Smooth muscle cell (in vitro differentiated cells): Measurements from ENCODE around the gene CX3CL1. TPM values are rescaled to one million over a fixed set of nuclear protein-coding genes. Genes with fewer than 3 reads are reported as not detected.

ENCODE experiments used
- DNase-seq: peaks from one replicate; lab custom pipeline; 2025; ENCODE audit not compliant: unreplicated experiment; lab: John Stamatoyannopoulos, UW
- H2AFZ ChIP-seq: fragments of 200-600 bp; sonication (generic); 2 replicates; pipeline ENCODE4 v1.6.0; 2016; ENCODE audit warnings: antibody characterized with exemption, low read depth, mild to moderate bottlenecking
- H3F3A ChIP-seq: fragments of 200-600 bp; sonication (generic); 2 replicates; pipeline ENCODE4 v1.6.0; 2017; ENCODE audit warnings: antibody characterized with exemption, low read depth
- H3K27ac ChIP-seq: fragments of 200-600 bp; sonication (generic); 2 replicates; pipeline ENCODE4 v1.5.1; 2016; ENCODE audit warnings: low read depth, mild to moderate bottlenecking
- H3K27me3 ChIP-seq: fragments of 200-600 bp; sonication (generic); 2 replicates; pipeline ENCODE4 v1.6.1; 2016; ENCODE audit warnings: low read depth, mild to moderate bottlenecking
- H3K36me3 ChIP-seq: fragments of 200-600 bp; sonication (generic); 2 replicates; pipeline ENCODE4 v1.5.1; 2016; ENCODE audit warnings: low read depth
- H3K4me1 ChIP-seq: fragments of 200-600 bp; sonication (generic); 2 replicates; pipeline ENCODE4 v1.5.1; 2016; ENCODE audit warnings: low read depth
- H3K4me2 ChIP-seq: fragments of 200-600 bp; sonication (generic); 2 replicates; pipeline ENCODE4 v1.6.0; 2016; ENCODE audit warnings: mild to moderate bottlenecking
- H3K4me3 ChIP-seq: fragments of 200-600 bp; sonication (generic); 2 replicates; pipeline ENCODE4 v1.5.1; 2016; ENCODE audit warnings: mild to moderate bottlenecking
- H3K79me2 ChIP-seq: fragments of 200-600 bp; sonication (generic); 2 replicates; pipeline ENCODE4 v1.6.0; 2016; ENCODE audit warnings: low read depth, mild to moderate bottlenecking
- H3K9ac ChIP-seq: fragments of 200-600 bp; sonication (generic); 2 replicates; pipeline ENCODE4 v1.6.0; 2016; ENCODE audit warnings: low read depth
- H3K9me3 ChIP-seq: fragments of 200-600 bp; sonication (generic); replicated peaks from 2 replicates; pipeline ENCODE4 v1.5.1; 2016; ENCODE audit warnings: low read depth
- H4K20me1 ChIP-seq: fragments of 200-600 bp; sonication (generic); 2 replicates; pipeline ENCODE4 v1.6.0; 2016; ENCODE audit warnings: low read depth
- WGBS: methylation state at CpG from one replicate; pipeline ENCODE4 v1.1.7; 2016; ENCODE audit warnings: low lambda C conversion rate; 5-methylcytosine and 5-hydroxymethylcytosine counted together
- polyA plus RNA-seq: library from polyadenylated mRNA; unstranded; fragments of >200 nt; fragmentation: Nextera tagmentation; extraction: Ambion mirVana; gene quantifications from 2 replicates; pipeline ENCODE4 v1.2.1, GENCODE V29; 2016
- total RNA-seq: library from RNA; depleted of rRNA; stranded (reverse); fragments of >200 nt; gene quantifications from 2 replicates; pipeline ENCODE4 v1.2.3, GENCODE V29; 2014
- TF ChIP-seq, protein P1 (sequence below): fragments of 200-600 bp; sonication (generic); IDR thresholded peaks from 2 replicates; pipeline ENCODE4 v1.5.1; 2017; ENCODE audit warnings: borderline replicate concordance, mild to moderate bottlenecking, antibody characterized with exemption; ENCODE audit not compliant: insufficient read depth, poor library complexity, severe bottlenecking

The CX3CL1 gene
- total and polyA plus RNA-seq, 2 experiments from 2014 or later, result 2.2 to 5.4 TPM

DNA sequence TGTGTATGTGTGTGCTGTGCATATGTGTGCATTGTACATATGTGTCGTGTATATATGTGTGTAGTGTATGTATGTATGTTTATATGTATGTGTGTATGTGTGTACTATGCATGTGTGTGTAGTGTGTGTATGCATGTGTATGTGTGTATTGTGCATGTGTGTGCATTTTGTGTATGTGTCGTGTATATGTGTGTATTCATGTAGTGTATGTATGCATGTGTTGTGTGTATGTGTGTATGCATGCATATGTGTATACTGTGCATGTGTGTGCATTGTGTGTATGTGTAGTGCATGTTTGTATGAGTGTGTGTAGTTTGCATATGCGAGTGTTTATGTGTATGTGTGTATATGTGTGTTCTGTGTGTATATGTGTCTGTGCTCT is 16.8 kb downstream of the CX3CL1 start:
- no peak overlapping the region for H2AFZ ChIP-seq
- no peaks in the 10 kb centered on the region for H3K9me3 ChIP-seq
- TF ChIP-seq, protein P1, sequence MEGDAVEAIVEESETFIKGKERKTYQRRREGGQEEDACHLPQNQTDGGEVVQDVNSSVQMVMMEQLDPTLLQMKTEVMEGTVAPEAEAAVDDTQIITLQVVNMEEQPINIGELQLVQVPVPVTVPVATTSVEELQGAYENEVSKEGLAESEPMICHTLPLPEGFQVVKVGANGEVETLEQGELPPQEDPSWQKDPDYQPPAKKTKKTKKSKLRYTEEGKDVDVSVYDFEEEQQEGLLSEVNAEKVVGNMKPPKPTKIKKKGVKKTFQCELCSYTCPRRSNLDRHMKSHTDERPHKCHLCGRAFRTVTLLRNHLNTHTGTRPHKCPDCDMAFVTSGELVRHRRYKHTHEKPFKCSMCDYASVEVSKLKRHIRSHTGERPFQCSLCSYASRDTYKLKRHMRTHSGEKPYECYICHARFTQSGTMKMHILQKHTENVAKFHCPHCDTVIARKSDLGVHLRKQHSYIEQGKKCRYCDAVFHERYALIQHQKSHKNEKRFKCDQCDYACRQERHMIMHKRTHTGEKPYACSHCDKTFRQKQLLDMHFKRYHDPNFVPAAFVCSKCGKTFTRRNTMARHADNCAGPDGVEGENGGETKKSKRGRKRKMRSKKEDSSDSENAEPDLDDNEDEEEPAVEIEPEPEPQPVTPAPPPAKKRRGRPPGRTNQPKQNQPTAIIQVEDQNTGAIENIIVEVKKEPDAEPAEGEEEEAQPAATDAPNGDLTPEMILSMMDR, result no peak
- DNase-seq, result no peak
- H3K27ac ChIP-seq, result no peak overlapping the region
- no peaks in the 10 kb centered on the region for H3K79me2 ChIP-seq
- no peak overlapping the region for H3K4me2 ChIP-seq
- H3F3A ChIP-seq, result no peaks in the 10 kb centered on the region
- no peak overlapping the region for H3K9ac ChIP-seq
- H3K4me3 ChIP-seq, result no peak overlapping the region
- 93% methylated on average over 3 of the region's 3 CpGs for WGBS
- no peaks in the 10 kb centered on the region for H3K36me3 ChIP-seq
- H3K4me1 ChIP-seq, result no peaks in the 10 kb centered on the region
- no peaks in the 10 kb centered on the region for H3K27me3 ChIP-seq
- no peaks in the 10 kb centered on the region for H4K20me1 ChIP-seq

DNA sequence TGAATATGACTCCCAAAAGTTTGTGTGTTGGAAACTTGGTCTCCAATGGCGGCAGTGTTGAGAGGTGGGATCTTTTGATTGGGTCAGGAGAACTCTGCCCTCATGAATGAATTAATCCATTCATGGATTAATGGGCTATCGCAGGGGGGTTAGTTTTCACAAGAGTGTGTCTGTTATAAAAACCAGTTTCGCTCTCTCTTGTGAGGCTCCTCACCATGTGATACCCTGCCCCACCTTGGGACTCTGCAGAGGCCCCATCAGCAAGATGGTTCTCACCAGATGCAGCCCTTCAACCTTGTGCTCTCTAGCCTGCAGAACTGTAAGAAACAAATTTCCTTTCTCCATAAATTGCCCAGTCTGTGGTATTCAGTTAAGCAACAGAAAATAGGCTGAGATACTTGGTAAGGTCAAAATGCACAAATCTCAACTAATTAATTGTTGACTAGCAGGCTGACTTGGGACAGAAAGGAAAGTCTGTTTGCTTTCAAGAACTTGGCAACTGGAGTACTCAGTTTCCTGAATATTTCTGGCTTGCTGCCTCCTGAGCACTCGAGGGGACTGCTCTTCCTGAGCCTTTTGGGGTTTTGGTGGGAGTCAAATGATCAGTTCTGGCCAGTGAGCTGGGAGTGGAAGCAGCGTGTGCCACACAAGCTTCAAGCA is 18.5 kb downstream of the CX3CL1 start:
- H3F3A ChIP-seq, result no peaks in the 10 kb centered on the region
- no peaks in the 10 kb centered on the region for H3K27me3 ChIP-seq
- no peak overlapping the region for H3K4me2 ChIP-seq
- no peaks in the 10 kb centered on the region for H4K20me1 ChIP-seq
- WGBS, result 87% methylated on average over 5 of the region's 5 CpGs
- H3K27ac ChIP-seq, result no peak overlapping the region
- H2AFZ ChIP-seq, result no peak overlapping the region
- H3K9ac ChIP-seq, result no peak overlapping the region
- no peaks in the 10 kb centered on the region for H3K36me3 ChIP-seq
- no peak overlapping the region for H3K4me3 ChIP-seq
- TF ChIP-seq, protein P1, result no peak
- DNase-seq, result no peak
- H3K4me1 ChIP-seq, result no peaks in the 10 kb centered on the region
- no peaks in the 10 kb centered on the region for H3K79me2 ChIP-seq
- no peaks in the 10 kb centered on the region for H3K9me3 ChIP-seq

DNA sequence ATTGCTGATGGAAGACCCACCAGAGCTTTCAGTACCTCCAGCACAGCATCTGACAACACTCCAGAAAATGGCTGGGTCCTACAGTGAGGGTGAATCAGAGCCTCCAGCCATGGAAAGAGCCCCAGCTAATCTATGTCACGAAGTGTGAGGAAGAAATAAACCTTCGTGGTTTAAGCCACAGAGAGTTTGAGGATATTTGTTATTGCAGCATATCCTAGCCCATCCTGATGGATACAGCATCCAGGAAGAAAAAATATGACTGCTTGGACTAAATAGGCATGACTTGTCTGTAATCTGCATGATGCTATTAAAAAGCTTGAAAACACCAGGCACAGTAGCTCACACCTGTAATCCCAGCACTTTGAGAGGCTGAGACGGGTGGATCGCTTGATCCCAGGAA is 19.0 kb downstream of the CX3CL1 start:
- Histone ChIP-seq H3K4me3 (no peak overlapping the region), H3K27me3 (no peaks in the 10 kb centered on the region), H3K79me2 (no peaks in the 10 kb centered on the region), H3K36me3 (no peaks in the 10 kb centered on the region), H3K9ac (no peak overlapping the region), H2AFZ (no peak overlapping the region), H3K4me1 (no peaks in the 10 kb centered on the region), H3F3A (no peaks in the 10 kb centered on the region), H3K27ac (no peak overlapping the region), H3K4me2 (no peak overlapping the region), H3K9me3 (no peaks in the 10 kb centered on the region), H4K20me1 (no peaks in the 10 kb centered on the region)
- TF ChIP-seq, protein P1, result no peak
- WGBS, result 73% methylated on average over 4 of the region's 4 CpGs
- no peak for DNase-seq

DNA sequence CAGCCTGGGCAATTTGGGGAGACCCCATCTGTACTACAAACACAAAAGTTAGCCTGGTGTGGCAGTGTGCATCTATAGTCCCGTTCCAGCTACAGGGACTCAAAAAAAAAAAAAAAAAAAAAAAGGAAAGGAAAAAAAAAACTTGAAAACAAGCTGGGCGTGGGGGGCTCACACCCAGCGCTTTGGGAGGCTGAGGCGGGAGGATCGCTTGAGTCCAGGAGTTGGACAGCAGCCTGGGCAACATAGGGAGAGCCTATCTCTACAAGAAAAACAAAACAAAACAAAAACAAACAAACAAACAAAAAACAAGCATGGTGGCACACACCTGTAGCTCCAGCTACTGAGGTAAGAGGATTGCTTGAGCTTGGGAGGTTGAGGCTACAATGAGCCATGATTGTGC is 19.4 kb downstream of the CX3CL1 start:
- Histone ChIP-seq H3K9me3 (no peaks in the 10 kb centered on the region), H3F3A (no peaks in the 10 kb centered on the region), H3K4me2 (no peak overlapping the region), H3K79me2 (no peaks in the 10 kb centered on the region), H3K4me3 (no peak overlapping the region), H2AFZ (no peak overlapping the region), H3K36me3 (no peaks in the 10 kb centered on the region), H3K27ac (no peak overlapping the region), H3K4me1 (no peaks in the 10 kb centered on the region), H3K9ac (no peak overlapping the region), H4K20me1 (no peaks in the 10 kb centered on the region), H3K27me3 (no peaks in the 10 kb centered on the region)
- TF ChIP-seq, protein P1, result no peak
- WGBS, result 94% methylated on average over 5 of the region's 5 CpGs
- no peak for DNase-seq
